ENCODE measurements around the gene FCHSD2. TPM values are rescaled to one million over a fixed set of nuclear protein-coding genes. Genes with fewer than 3 reads are reported as not detected.

Gene FCHSD2
- polyA plus RNA-seq, 3 donors, result 14.5 to 43.5 (median 16.6) TPM

- Histone ChIP-seq H3K4me1 (ENCODE audit: control insufficient read depth in 1 of 2, insufficient read depth in 2 of 2, low read length in 2 of 2) (peaks cover 6 to 7% of the 10 kb centered on the region in 2 donors), H3K79me2 (ENCODE audit: insufficient read depth, low read length) (no peaks in the 10 kb centered on the region), H3K4me2 (replicated peaks; ENCODE audit: extremely low read depth, low read length, poor library complexity, severe bottlenecking) (no peak overlapping the region), H4K20me1 (ENCODE audit: insufficient read depth, low read length) (no peaks in the 10 kb centered on the region), H3K36me3 (replicated peaks in 1 of 2; ENCODE audit: control insufficient read depth in 1 of 2, insufficient read depth in 2 of 2, low read length in 2 of 2) (no peaks in the 10 kb centered on the region), H3K9me3 (replicated peaks in 1 of 2; ENCODE audit: control insufficient read depth in 1 of 2, insufficient read depth in 1 of 2, low read length in 2 of 2) (no peaks in the 10 kb centered on the region), H2AFZ (ENCODE audit: insufficient read depth, low read depth, low read length, poor library complexity, severe bottlenecking) (no peak overlapping the region), H3K27ac (ENCODE audit: low read depth in 1 of 2, low read length in 2 of 2) (no peak overlapping the region), H3K4me3 (replicated peaks in 1 of 3; ENCODE audit: low read depth in 2 of 3, low read length in 3 of 3) (no peak overlapping the region), H3K9ac (ENCODE audit: insufficient read depth, low read length, poor library complexity, severe bottlenecking) (no peak overlapping the region), H3K27me3 (ENCODE audit: control insufficient read depth in 2 of 2, insufficient read depth in 2 of 2, low read length in 2 of 2) (no peaks in the 10 kb centered on the region)
- Mint-ChIP-seq H3K27me3 (ENCODE audit: low read depth in 3 of 3) (peaks cover 0 to 4% (median 0%) of the 10 kb centered on the region in 3 donors), H3K4me3 (no peak overlapping the region), H3K27ac (no peak overlapping the region), H3K4me1 (peaks cover 20% of the 10 kb centered on the region), H3K9me3 (peaks cover 0 to 3% (median 0%) of the 10 kb centered on the region in 7 donors), H3K36me3 (no peaks in the 10 kb centered on the region)
- 88% methylated on average over 3 of the region's 4 CpGs for WGBS (ENCODE audit: insufficient coverage)
- intact Hi-C loops (cut with micrococcal nuclease), result loop anchor here (10.0 kb wide), 2 partner anchors 458 to 488 kb away; no protein-coding TSS in a partner anchor
- TF ChIP-seq CTCF (IDR thresholded peaks at IDR 0.05), result no peak
- no peak for DNase-seq
These were observed 31.0 kb upstream of the FCHSD2 start for GRCh38 chr11:73172992-73173656.

GRCh38 chr11:73171436-73172161 is 29.5 kb upstream of the FCHSD2 start:
- H3K27me3 ChIP-seq (ENCODE audit: control insufficient read depth in 2 of 2, insufficient read depth in 2 of 2, low read length in 2 of 2), result no peaks in the 10 kb centered on the region
- no peak overlapping the region for H3K9ac ChIP-seq (ENCODE audit: insufficient read depth, low read length, poor library complexity, severe bottlenecking)
- Mint-ChIP-seq H3K4me1 (peaks cover 19% of the 10 kb centered on the region), H3K36me3 (no peaks in the 10 kb centered on the region), H3K27ac (no peak overlapping the region), H3K4me3 (no peak overlapping the region), H3K27me3 (ENCODE audit: low read depth in 3 of 3) (peaks cover 0 to 4% (median 0%) of the 10 kb centered on the region in 3 donors), H3K9me3 (peaks cover 0 to 3% (median 0%) of the 10 kb centered on the region in 7 donors)
- H3K36me3 ChIP-seq (replicated peaks in 1 of 2; ENCODE audit: control insufficient read depth in 1 of 2, insufficient read depth in 2 of 2, low read length in 2 of 2), result no peaks in the 10 kb centered on the region
- no peaks in the 10 kb centered on the region for H3K9me3 ChIP-seq (replicated peaks in 1 of 2; ENCODE audit: control insufficient read depth in 1 of 2, insufficient read depth in 1 of 2, low read length in 2 of 2)
- no peaks in the 10 kb centered on the region for H3K79me2 ChIP-seq (ENCODE audit: insufficient read depth, low read length)
- no peak overlapping the region for H2AFZ ChIP-seq (ENCODE audit: insufficient read depth, low read depth, low read length, poor library complexity, severe bottlenecking)
- WGBS (ENCODE audit: insufficient coverage), result 85% methylated on average over 5 of the region's 8 CpGs
- no peaks in the 10 kb centered on the region for H3K4me1 ChIP-seq (ENCODE audit: control insufficient read depth in 1 of 2, insufficient read depth in 2 of 2, low read length in 2 of 2)
- no peak for DNase-seq
- intact Hi-C loops (cut with micrococcal nuclease), result loop anchor here (10.0 kb wide), 2 partner anchors 457 to 487 kb away; no protein-coding TSS in a partner anchor
- no peak for TF ChIP-seq CTCF (IDR thresholded peaks at IDR 0.05)
- H3K4me2 ChIP-seq (replicated peaks; ENCODE audit: extremely low read depth, low read length, poor library complexity, severe bottlenecking), result no peak overlapping the region
- no peak overlapping the region for H3K4me3 ChIP-seq (replicated peaks in 1 of 3; ENCODE audit: low read depth in 2 of 3, low read length in 3 of 3)
- H3K27ac ChIP-seq (ENCODE audit: low read depth in 1 of 2, low read length in 2 of 2), result no peak overlapping the region
- H4K20me1 ChIP-seq (ENCODE audit: insufficient read depth, low read length), result no peaks in the 10 kb centered on the region

All from CD14-positive monocyte (primary cell).